Kidney (tissue), 14 donors: ENCODE results near the gene PGM1. TPM values are rescaled to one million over a fixed set of nuclear protein-coding genes. Genes with fewer than 3 reads are reported as not detected.

Experiments
- DNase-seq, 5 donors: peaks; one replicate each; pipeline ENCODE4 v3.0.0-alpha.2; 2013 to 2020
- FAIRE-seq: peaks from 2 replicates; lab custom pipeline; 2012; peaks lifted over from hg19 to GRCh38; lab: Jason Lieb, UNC
- H3K27ac ChIP-seq, 2 donors: one replicate each; pipeline ENCODE4 v1.7.0; 2013; ENCODE audit warnings: low read depth in 2 of 2, low read length in 2 of 2, inconsistent platforms in 1 of 2
- H3K27me3 ChIP-seq: one replicate; pipeline ENCODE4 v1.7.1; 2013; ENCODE audit warnings: low read length, inconsistent platforms; ENCODE audit not compliant: control insufficient read depth, insufficient read depth
- H3K36me3 ChIP-seq, 3 donors: one replicate each; pipeline versions ENCODE4 v1.7.0 to v1.7.1; 2013; ENCODE audit warnings: low read length in 3 of 3, control low read depth in 1 of 3, inconsistent platforms in 1 of 3; ENCODE audit not compliant: insufficient read depth in 3 of 3, control insufficient read depth in 2 of 3
- H3K4me1 ChIP-seq, 3 donors: one replicate each; pipeline versions ENCODE4 v1.7.0 to v1.7.1; 2013; ENCODE audit warnings: low read length in 3 of 3, inconsistent platforms in 1 of 3, low read depth in 1 of 3; ENCODE audit not compliant: control insufficient read depth in 2 of 3, insufficient read depth in 2 of 3
- H3K4me3 ChIP-seq, 3 donors: one replicate each; pipeline versions ENCODE4 v1.7.0 to v1.8.1; 2013; ENCODE audit warnings: low read length in 3 of 3, control low read depth in 1 of 3, inconsistent platforms in 1 of 3
- H3K9ac ChIP-seq, 3 donors: one replicate each; pipeline versions ENCODE4 v1.7.0 to v1.7.1; 2013; ENCODE audit warnings: low read length in 3 of 3, control low read depth in 1 of 3, inconsistent platforms in 1 of 3
- H3K9me3 ChIP-seq, 3 donors: one replicate each; pipeline versions ENCODE4 v1.7.0 to v1.7.1; 2013; ENCODE audit warnings: low read length in 3 of 3, control low read depth in 1 of 3, inconsistent platforms in 1 of 3; ENCODE audit not compliant: control insufficient read depth in 2 of 3, insufficient read depth in 1 of 3
- intact Hi-C: fragments of 100-400 bp; cut with DNase I; formaldehyde crosslinking; loops from one replicate; pipeline ENCODE4 v1.11.1; 2022
- polyA plus RNA-seq: library from polyadenylated mRNA; stranded (reverse); fragments of 350-450 nt; fragmentation: Illumina TruSeq; extraction: RNeasy Lipid Tissue Mini Kit (QIAGEN cat#74804); gene quantifications from one replicate; pipeline ENCODE4 v1.2.3, GENCODE V29; 2014; ENCODE audit warnings: low read depth, low replicate concordance; ENCODE audit not compliant: insufficient read depth
- total RNA-seq: library from RNA; stranded (reverse); fragmentation: NEBNext Ultra II Directional; extraction: Animal tissue kit (Norgen Biotek cat#: 25700); gene quantifications from one replicate; pipeline ENCODE4 v1.2.1, GENCODE V29; 2021
- TF ChIP-seq, protein P1 (sequence below): IDR thresholded peaks from 3 replicates; pipeline ENCODE4 v1.5.1; 2012; ENCODE audit warnings: mild to moderate bottlenecking, moderate library complexity, borderline replicate concordance; ENCODE audit not compliant: insufficient read depth; ENCODE audit errors: extremely low read depth
- donor health status: control.
- donor health status: control.
- donor health status: control.
- donor health status: control.
- donor health status: control.
- donor health status: DM: yes; HTN: yes; CAD: no.
- donor health status: Normal renal cell carcinoma (clear cell type).

PGM1 gene
- total and polyA plus RNA-seq, 2 donors from 2014 or later = 40.3 to 59.3 TPM

DNA sequence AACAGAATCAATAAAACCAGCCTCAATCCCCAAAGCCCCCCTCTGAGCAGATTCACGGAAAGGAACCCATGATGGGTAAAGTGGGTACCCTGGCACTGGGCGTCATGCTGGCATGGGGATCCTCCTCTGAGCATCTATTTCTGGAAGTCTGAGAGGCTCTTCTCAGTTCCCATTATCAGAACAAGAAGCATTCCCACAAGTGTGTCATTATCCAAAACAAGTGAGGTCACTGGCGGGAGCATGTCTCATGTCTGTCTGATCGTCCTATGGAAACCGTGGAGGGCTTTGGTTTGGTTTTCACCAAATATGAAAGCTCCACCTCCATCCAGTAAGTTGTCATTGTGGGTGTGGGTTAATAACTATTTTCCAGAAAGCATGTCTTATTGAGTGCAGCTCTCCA, 70.7 kb downstream of the PGM1 start:
- Histone ChIP-seq H3K9me3 (no peaks in the 10 kb centered on the region), H3K4me1 (no peaks in the 10 kb centered on the region), H3K27me3 (no peaks in the 10 kb centered on the region), H3K36me3 (peaks cover 0 to 2% (median 0%) of the 10 kb centered on the region in 3 donors), H3K27ac (no peak overlapping the region), H3K4me3 (no peak overlapping the region), H3K9ac (no peak overlapping the region)
- intact Hi-C loops = no loop called here
- TF ChIP-seq, protein P1, sequence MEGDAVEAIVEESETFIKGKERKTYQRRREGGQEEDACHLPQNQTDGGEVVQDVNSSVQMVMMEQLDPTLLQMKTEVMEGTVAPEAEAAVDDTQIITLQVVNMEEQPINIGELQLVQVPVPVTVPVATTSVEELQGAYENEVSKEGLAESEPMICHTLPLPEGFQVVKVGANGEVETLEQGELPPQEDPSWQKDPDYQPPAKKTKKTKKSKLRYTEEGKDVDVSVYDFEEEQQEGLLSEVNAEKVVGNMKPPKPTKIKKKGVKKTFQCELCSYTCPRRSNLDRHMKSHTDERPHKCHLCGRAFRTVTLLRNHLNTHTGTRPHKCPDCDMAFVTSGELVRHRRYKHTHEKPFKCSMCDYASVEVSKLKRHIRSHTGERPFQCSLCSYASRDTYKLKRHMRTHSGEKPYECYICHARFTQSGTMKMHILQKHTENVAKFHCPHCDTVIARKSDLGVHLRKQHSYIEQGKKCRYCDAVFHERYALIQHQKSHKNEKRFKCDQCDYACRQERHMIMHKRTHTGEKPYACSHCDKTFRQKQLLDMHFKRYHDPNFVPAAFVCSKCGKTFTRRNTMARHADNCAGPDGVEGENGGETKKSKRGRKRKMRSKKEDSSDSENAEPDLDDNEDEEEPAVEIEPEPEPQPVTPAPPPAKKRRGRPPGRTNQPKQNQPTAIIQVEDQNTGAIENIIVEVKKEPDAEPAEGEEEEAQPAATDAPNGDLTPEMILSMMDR = no peak
- FAIRE-seq (no peak), DNase-seq (no peak)

- intact Hi-C loops = no loop called here
- FAIRE-seq = no peak
These were observed 71.5 kb downstream of the PGM1 start for GRCh38 chr1:63664742-63665141.

DNA sequence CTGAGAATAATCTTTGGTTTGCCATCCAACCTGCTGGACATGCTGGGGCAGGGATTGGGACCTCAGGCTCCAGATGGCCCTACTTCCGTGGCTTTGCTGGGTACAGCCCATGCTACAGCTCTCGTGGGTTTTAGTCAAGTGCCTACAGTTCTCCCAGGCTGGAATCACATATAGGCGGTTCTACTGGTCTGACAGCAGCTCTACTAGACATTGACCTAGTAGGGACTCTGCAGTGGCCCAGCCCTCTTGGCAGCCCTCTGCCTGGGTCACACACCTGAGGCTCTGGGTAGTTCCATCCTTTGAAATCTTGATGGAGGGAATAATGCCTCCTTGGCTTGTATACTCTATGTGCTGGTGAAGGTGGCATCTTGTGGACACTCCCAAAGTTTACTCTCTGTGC, 72.2 kb downstream of the PGM1 start:
- H3K9ac ChIP-seq = no peak overlapping the region
- no peak for FAIRE-seq
- intact Hi-C loops = no loop called here
- no peaks in the 10 kb centered on the region for H3K4me1 ChIP-seq
- peaks cover 0 to 2% (median 0%) of the 10 kb centered on the region in 3 donors for H3K36me3 ChIP-seq
- no peaks in the 10 kb centered on the region for H3K27me3 ChIP-seq
- TF ChIP-seq, protein P1 = no peak
- no peak overlapping the region for H3K27ac ChIP-seq
- DNase-seq = no peak
- no peaks in the 10 kb centered on the region for H3K9me3 ChIP-seq
- H3K4me3 ChIP-seq = no peak overlapping the region

More at GRCh38 chr1:63664742-63665141, 71.5 kb downstream of the PGM1 start:
- TF ChIP-seq, protein P1 = no peak
- Histone ChIP-seq H3K4me1 (no peaks in the 10 kb centered on the region), H3K9me3 (no peaks in the 10 kb centered on the region), H3K36me3 (peaks cover 0 to 2% (median 0%) of the 10 kb centered on the region in 3 donors), H3K9ac (no peak overlapping the region), H3K4me3 (no peak overlapping the region), H3K27me3 (no peaks in the 10 kb centered on the region), H3K27ac (no peak overlapping the region)
- DNase-seq = no peak

DNA sequence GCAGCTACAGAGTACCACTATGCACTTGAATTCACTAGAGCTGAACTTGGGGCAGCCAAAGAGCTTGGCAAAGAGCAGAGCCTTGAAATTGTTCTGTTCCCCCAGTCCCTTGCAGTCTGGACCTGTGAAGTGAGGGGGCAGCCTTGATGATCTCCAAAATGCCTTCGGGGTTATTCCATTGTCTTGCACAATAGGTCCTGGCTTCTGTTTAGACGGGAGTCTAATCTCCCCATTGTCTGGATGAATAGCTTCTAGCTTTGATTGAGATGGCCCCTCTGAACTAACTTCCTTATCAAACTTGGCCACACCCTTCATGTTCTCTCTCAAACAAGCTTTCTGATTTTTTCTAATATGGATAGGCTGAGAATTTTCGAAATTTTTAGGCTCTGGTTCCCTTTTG, 72.6 kb downstream of the PGM1 start:
- peaks cover 0 to 2% (median 0%) of the 10 kb centered on the region in 3 donors for H3K36me3 ChIP-seq
- no peaks in the 10 kb centered on the region for H3K4me1 ChIP-seq
- H3K4me3 ChIP-seq = no peak overlapping the region
- DNase-seq = no peak
- H3K9me3 ChIP-seq = no peaks in the 10 kb centered on the region
- no peaks in the 10 kb centered on the region for H3K27me3 ChIP-seq
- no peak for FAIRE-seq
- TF ChIP-seq, protein P1 = no peak
- intact Hi-C loops = no loop called here
- H3K27ac ChIP-seq = no peak overlapping the region
- H3K9ac ChIP-seq = no peak overlapping the region
